Measurements from ENCODE around the gene BCKDHB.

BCKDHB gene

GRCh38 chr6:80251321-80251720 lies 144.8 kb downstream of the BCKDHB start:
- H3K4me3 ChIP-seq (ENCODE audit: low read length) = no peak overlapping the region
- H3F3A ChIP-seq (ENCODE audit: control insufficient read depth, insufficient read depth) = no peaks in the 10 kb centered on the region
- no peak overlapping the region for H3K4me2 ChIP-seq (ENCODE audit: low read length)
- no peaks in the 10 kb centered on the region for H3K79me2 ChIP-seq (ENCODE audit: control insufficient read depth, low read length)
- no peaks in the 10 kb centered on the region for H3K27me3 ChIP-seq (ENCODE audit: control insufficient read depth, low read length)
- no peaks in the 10 kb centered on the region for H3K9me2 ChIP-seq (replicated peaks; ENCODE audit: control insufficient read depth, low read length)
- no peaks in the 10 kb centered on the region for H3K4me1 ChIP-seq (ENCODE audit: control insufficient read depth, low read length)
- no peaks in the 10 kb centered on the region for H3K9me3 ChIP-seq (ENCODE audit: control insufficient read depth, insufficient read depth, low read length)
- no peak overlapping the region for H3K27ac ChIP-seq (ENCODE audit: low read depth, low read length)
- H4K20me1 ChIP-seq (ENCODE audit: control insufficient read depth, insufficient read depth, low read depth, low read length) = no peaks in the 10 kb centered on the region
- no peak for TF ChIP-seq EZH2phosphoT487 (IDR thresholded peaks at IDR 0.05; ENCODE audit: borderline replicate concordance, low read length)
- no peak for TF ChIP-seq CTCF (IDR thresholded peaks at IDR 0.05; ENCODE audit: low read depth, low read length, poor library complexity, severe bottlenecking)
- no peaks in the 10 kb centered on the region for H3K36me3 ChIP-seq (ENCODE audit: control insufficient read depth, low read length)

DNA sequence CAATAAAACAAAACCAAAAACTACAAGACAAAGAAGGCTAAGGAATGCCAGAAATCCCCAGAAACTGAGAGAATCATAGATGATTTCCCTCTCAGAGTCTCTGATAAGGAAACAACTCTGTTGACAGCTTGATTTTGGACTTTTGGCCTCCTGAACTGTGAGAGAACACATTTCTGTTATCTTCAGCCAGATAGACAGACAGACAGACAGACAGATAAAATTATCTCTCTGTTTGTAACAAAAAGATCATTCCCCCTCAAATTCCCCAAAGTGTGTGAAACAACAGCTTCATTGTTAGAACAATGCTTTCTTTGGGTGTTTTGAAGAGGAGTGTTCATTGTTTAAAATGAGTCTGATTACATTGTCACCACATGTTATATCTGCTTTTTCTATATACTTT lies 148.2 kb downstream of the BCKDHB start:
- no peaks in the 10 kb centered on the region for H3K36me3 ChIP-seq (ENCODE audit: control insufficient read depth, low read length)
- no peaks in the 10 kb centered on the region for H3K79me2 ChIP-seq (ENCODE audit: control insufficient read depth, low read length)
- no peaks in the 10 kb centered on the region for H3K9me2 ChIP-seq (replicated peaks; ENCODE audit: control insufficient read depth, low read length)
- no peaks in the 10 kb centered on the region for H3F3A ChIP-seq (ENCODE audit: control insufficient read depth, insufficient read depth)
- H3K4me2 ChIP-seq (ENCODE audit: low read length) = no peak overlapping the region
- H3K27me3 ChIP-seq (ENCODE audit: control insufficient read depth, low read length) = no peaks in the 10 kb centered on the region
- no peaks in the 10 kb centered on the region for H4K20me1 ChIP-seq (ENCODE audit: control insufficient read depth, insufficient read depth, low read depth, low read length)
- no peak overlapping the region for H3K27ac ChIP-seq (ENCODE audit: low read depth, low read length)
- TF ChIP-seq CTCF (IDR thresholded peaks at IDR 0.05; ENCODE audit: low read depth, low read length, poor library complexity, severe bottlenecking) (no peak), EZH2phosphoT487 (IDR thresholded peaks at IDR 0.05; ENCODE audit: borderline replicate concordance, low read length) (no peak)
- no peak overlapping the region for H3K4me3 ChIP-seq (ENCODE audit: low read length)
- no peaks in the 10 kb centered on the region for H3K4me1 ChIP-seq (ENCODE audit: control insufficient read depth, low read length)
- H3K9me3 ChIP-seq (ENCODE audit: control insufficient read depth, insufficient read depth, low read length) = no peaks in the 10 kb centered on the region

- H3K4me2 ChIP-seq (ENCODE audit: low read length) = no peak overlapping the region
- no peaks in the 10 kb centered on the region for H3F3A ChIP-seq (ENCODE audit: control insufficient read depth, insufficient read depth)
- H4K20me1 ChIP-seq (ENCODE audit: control insufficient read depth, insufficient read depth, low read depth, low read length) = no peaks in the 10 kb centered on the region
- no peaks in the 10 kb centered on the region for H3K9me2 ChIP-seq (replicated peaks; ENCODE audit: control insufficient read depth, low read length)
- H3K79me2 ChIP-seq (ENCODE audit: control insufficient read depth, low read length) = no peaks in the 10 kb centered on the region
- no peak overlapping the region for H3K27ac ChIP-seq (ENCODE audit: low read depth, low read length)
- no peaks in the 10 kb centered on the region for H3K9me3 ChIP-seq (ENCODE audit: control insufficient read depth, insufficient read depth, low read length)
- no peaks in the 10 kb centered on the region for H3K27me3 ChIP-seq (ENCODE audit: control insufficient read depth, low read length)
- no peak overlapping the region for H3K4me3 ChIP-seq (ENCODE audit: low read length)
- no peaks in the 10 kb centered on the region for H3K36me3 ChIP-seq (ENCODE audit: control insufficient read depth, low read length)
- TF ChIP-seq EZH2phosphoT487 (IDR thresholded peaks at IDR 0.05; ENCODE audit: borderline replicate concordance, low read length) (no peak), CTCF (IDR thresholded peaks at IDR 0.05; ENCODE audit: low read depth, low read length, poor library complexity, severe bottlenecking) (no peak)
- H3K4me1 ChIP-seq (ENCODE audit: control insufficient read depth, low read length) = no peaks in the 10 kb centered on the region
Measured at GRCh38 chr6:80256691-80257090, 150.2 kb downstream of the BCKDHB start.

- TF ChIP-seq EZH2phosphoT487 (IDR thresholded peaks at IDR 0.05; ENCODE audit: borderline replicate concordance, low read length) (no peak), CTCF (IDR thresholded peaks at IDR 0.05; ENCODE audit: low read depth, low read length, poor library complexity, severe bottlenecking) (no peak)
- no peaks in the 10 kb centered on the region for H3K9me3 ChIP-seq (ENCODE audit: control insufficient read depth, insufficient read depth, low read length)
- no peaks in the 10 kb centered on the region for H3K79me2 ChIP-seq (ENCODE audit: control insufficient read depth, low read length)
- no peak overlapping the region for H3K4me2 ChIP-seq (ENCODE audit: low read length)
- no peak overlapping the region for H3K27ac ChIP-seq (ENCODE audit: low read depth, low read length)
- H3F3A ChIP-seq (ENCODE audit: control insufficient read depth, insufficient read depth) = no peaks in the 10 kb centered on the region
- H3K4me3 ChIP-seq (ENCODE audit: low read length) = no peak overlapping the region
- no peaks in the 10 kb centered on the region for H3K36me3 ChIP-seq (ENCODE audit: control insufficient read depth, low read length)
- H4K20me1 ChIP-seq (ENCODE audit: control insufficient read depth, insufficient read depth, low read depth, low read length) = no peaks in the 10 kb centered on the region
- no peaks in the 10 kb centered on the region for H3K27me3 ChIP-seq (ENCODE audit: control insufficient read depth, low read length)
- no peaks in the 10 kb centered on the region for H3K9me2 ChIP-seq (replicated peaks; ENCODE audit: control insufficient read depth, low read length)
- H3K4me1 ChIP-seq (ENCODE audit: control insufficient read depth, low read length) = no peaks in the 10 kb centered on the region
Measured at GRCh38 chr6:80259118-80259517, 152.6 kb downstream of the BCKDHB start.

Measured in DOHH2 (cell line).